Hepatocyte (in vitro differentiated cells): ENCODE measurements around the gene ACTL6A. TPM values are rescaled to one million over a fixed set of nuclear protein-coding genes. Genes with fewer than 3 reads are reported as not detected.
"Not testable (repeated sequence)": the region's sequence is repeated elsewhere in the genome, so short reads cannot be mapped to it uniquely, and the experiment has no call there.

Experiments
- DNase-seq: peaks from one replicate; pipeline ENCODE4 v3.0.0-alpha.2; 2016; ENCODE audit warnings: low spot score
- H2AFZ ChIP-seq: fragments of 200-600 bp; sonication (generic); 2 replicates; pipeline ENCODE4 v1.6.0; 2016; ENCODE audit warnings: antibody characterized with exemption, mild to moderate bottlenecking
- H3K27ac ChIP-seq: fragments of 200-600 bp; sonication (generic); 2 replicates; pipeline ENCODE4 v1.5.1; 2016; ENCODE audit warnings: mild to moderate bottlenecking
- H3K27me3 ChIP-seq: fragments of 200-600 bp; sonication (generic); 2 replicates; pipeline ENCODE4 v1.6.1; 2016
- H3K36me3 ChIP-seq: fragments of 200-600 bp; sonication (generic); replicated peaks from 2 replicates; pipeline ENCODE4 v1.5.1; 2016; ENCODE audit warnings: low read depth; ENCODE audit not compliant: insufficient read depth
- H3K4me1 ChIP-seq: fragments of 200-600 bp; sonication (generic); 2 replicates; pipeline ENCODE4 v1.5.1; 2016; ENCODE audit warnings: mild to moderate bottlenecking, moderate library complexity; ENCODE audit not compliant: insufficient read depth
- H3K4me2 ChIP-seq: fragments of 200-600 bp; sonication (generic); 2 replicates; pipeline ENCODE4 v1.6.0; 2016
- H3K4me3 ChIP-seq: fragments of 200-600 bp; sonication (generic); 2 replicates; pipeline ENCODE4 v1.5.1; 2016; ENCODE audit warnings: mild to moderate bottlenecking
- H3K79me2 ChIP-seq: fragments of 200-600 bp; sonication (generic); 2 replicates; pipeline ENCODE4 v1.6.0; 2017; ENCODE audit warnings: mild to moderate bottlenecking
- H3K9me2 ChIP-seq: fragments of 200-600 bp; sonication (generic); replicated peaks from 2 replicates; pipeline ENCODE4 v1.6.0; 2017; ENCODE audit warnings: mild to moderate bottlenecking; ENCODE audit not compliant: insufficient read depth
- H3K9me3 ChIP-seq: fragments of 200-600 bp; sonication (generic); 2 replicates; pipeline ENCODE4 v1.5.1; 2016; ENCODE audit warnings: low read depth, mild to moderate bottlenecking
- H4K20me1 ChIP-seq: fragments of 200-600 bp; sonication (generic); 2 replicates; pipeline ENCODE4 v1.6.0; 2016; ENCODE audit warnings: mild to moderate bottlenecking; ENCODE audit not compliant: insufficient read depth, poor library complexity, severe bottlenecking
- CTCF ChIP-seq: fragments of 200-600 bp; sonication (generic); IDR thresholded peaks from 2 replicates; pipeline ENCODE4 v1.5.1; 2016; ENCODE audit warnings: antibody characterized with exemption, mild to moderate bottlenecking; ENCODE audit not compliant: poor library complexity
- EZH2 ChIP-seq: fragments of 200-600 bp; sonication (generic); IDR thresholded peaks from 2 replicates; pipeline ENCODE4 v1.6.1; 2016; ENCODE audit warnings: antibody characterized with exemption, mild to moderate bottlenecking, borderline replicate concordance
- EZH2phosphoT487 ChIP-seq: fragments of 200-600 bp; sonication (generic); IDR thresholded peaks from one replicate; pipeline ENCODE4 v1.6.1; 2018; ENCODE audit warnings: antibody characterized with exemption, mild to moderate bottlenecking, low read depth, moderate library complexity; ENCODE audit not compliant: unreplicated experiment, severe bottlenecking
- WGBS: methylation state at CpG from one replicate; pipeline ENCODE4 v1.1.6; 2016; ENCODE audit warnings: low lambda C conversion rate; ENCODE audit errors: missing lambda C conversion rate; 5-methylcytosine and 5-hydroxymethylcytosine counted together
- polyA plus RNA-seq: library from polyadenylated mRNA; unstranded; fragments of >200 nt; fragmentation: Nextera tagmentation; extraction: Ambion mirVana; gene quantifications from 2 replicates; pipeline ENCODE4 v1.2.1, GENCODE V29; 2016
- total RNA-seq: library from RNA; depleted of rRNA; stranded (reverse); fragments of >200 nt; gene quantifications from 2 replicates; pipeline ENCODE4 v1.2.3, GENCODE V29; 2014

The ACTL6A gene
- total RNA-seq = 56.8 and 92.6 TPM in 2 replicates
- polyA plus RNA-seq = 61.2 and 68.7 TPM in 2 replicates

GRCh38 chr3:179562591-179563270 lies at the start of gene ACTL6A:
TSS of gene ACTL6A (plus strand) at chr3:179562926. CDS start at chr3:179563093, 167 bp downstream.
- peaks cover 40% of the 10 kb centered on the region for H3K79me2 ChIP-seq
- peaks cover 9% of the 10 kb centered on the region for H3K4me1 ChIP-seq
- peak within 1 kb of the TSS; percentile 75 for H3K4me3 ChIP-seq
- peak within 1 kb of the TSS; percentile 80 for H3K27ac ChIP-seq
- peak within 1 kb of the TSS; percentile 88 for H3K4me2 ChIP-seq
- no peaks in the 10 kb centered on the region for H3K36me3 ChIP-seq
- H3K27me3 ChIP-seq = no peaks in the 10 kb centered on the region
- no peaks in the 10 kb centered on the region for H4K20me1 ChIP-seq
- 2% methylated on average over 32 of the region's 55 CpGs for WGBS
- TF ChIP-seq EZH2 (no peak), EZH2phosphoT487 (no peak), CTCF (no peak)
- no peaks in the 10 kb centered on the region for H3K9me3 ChIP-seq
- H3K9me2 ChIP-seq = no peaks in the 10 kb centered on the region
- peak within 1 kb of the TSS; percentile 68 for H2AFZ ChIP-seq
- peak; percentile 100 for DNase-seq

GRCh38 chr3:179513862-179514261 lies 48.9 kb upstream of the ACTL6A start:
- no peaks in the 10 kb centered on the region for H3K9me2 ChIP-seq
- DNase-seq = no peak
- no peaks in the 10 kb centered on the region for H3K36me3 ChIP-seq
- no peak overlapping the region for H3K27ac ChIP-seq
- no peaks in the 10 kb centered on the region for H3K9me3 ChIP-seq
- TF ChIP-seq CTCF (no peak), EZH2 (no peak), EZH2phosphoT487 (no peak)
- H4K20me1 ChIP-seq = no peaks in the 10 kb centered on the region
- H2AFZ ChIP-seq = no peak overlapping the region
- no peak overlapping the region for H3K4me2 ChIP-seq
- no peaks in the 10 kb centered on the region for H3K4me1 ChIP-seq
- no peaks in the 10 kb centered on the region for H3K79me2 ChIP-seq
- H3K4me3 ChIP-seq = no peak overlapping the region
- 94% methylated on average over 2 of the region's 2 CpGs for WGBS
- H3K27me3 ChIP-seq = no peaks in the 10 kb centered on the region

GRCh38 chr3:179516461-179517251 lies 46.1 kb upstream of the ACTL6A start:
- not testable (repeated sequence) for DNase-seq, H3K79me2 ChIP-seq, H3K4me1 ChIP-seq, H2AFZ ChIP-seq, H3K27ac ChIP-seq, H3K9me3 ChIP-seq, H3K36me3 ChIP-seq, H3K9me2 ChIP-seq, H4K20me1 ChIP-seq, H3K27me3 ChIP-seq, H3K4me2 ChIP-seq, H3K4me3 ChIP-seq
- 94% methylated on average over 9 of the region's 9 CpGs for WGBS

- TF ChIP-seq EZH2 (no peak), EZH2phosphoT487 (no peak), CTCF (no peak)
- DNase-seq = no peak
- Histone ChIP-seq H4K20me1 (no peaks in the 10 kb centered on the region), H3K4me2 (peak overlapping the region; percentile 69), H3K9me2 (no peaks in the 10 kb centered on the region), H3K4me1 (no peaks in the 10 kb centered on the region), H3K36me3 (no peaks in the 10 kb centered on the region), H3K27me3 (no peaks in the 10 kb centered on the region), H3K9me3 (no peaks in the 10 kb centered on the region), H3K79me2 (no peaks in the 10 kb centered on the region), H3K27ac (peak overlapping the region; percentile 86), H2AFZ (no peak overlapping the region), H3K4me3 (no peak overlapping the region)
- 17% methylated on average over 1 of the region's 1 CpG for WGBS
These were observed 36.2 kb upstream of the ACTL6A start for GRCh38 chr3:179526482-179526881.
